Stimulated activated CD8-positive, alpha-beta memory T cell treated with anti-CD3 and anti-CD28 coated beads, Interleukin-4, amount 100 ng/mL, for 24 hours (primary cell): ENCODE data around the gene CIB4.

Experiments
- DNase-seq: peaks from one replicate; pipeline ENCODE4 v3.0.0-alpha.2; 2020; ENCODE audit warnings: low read depth

The CIB4 gene

DNA sequence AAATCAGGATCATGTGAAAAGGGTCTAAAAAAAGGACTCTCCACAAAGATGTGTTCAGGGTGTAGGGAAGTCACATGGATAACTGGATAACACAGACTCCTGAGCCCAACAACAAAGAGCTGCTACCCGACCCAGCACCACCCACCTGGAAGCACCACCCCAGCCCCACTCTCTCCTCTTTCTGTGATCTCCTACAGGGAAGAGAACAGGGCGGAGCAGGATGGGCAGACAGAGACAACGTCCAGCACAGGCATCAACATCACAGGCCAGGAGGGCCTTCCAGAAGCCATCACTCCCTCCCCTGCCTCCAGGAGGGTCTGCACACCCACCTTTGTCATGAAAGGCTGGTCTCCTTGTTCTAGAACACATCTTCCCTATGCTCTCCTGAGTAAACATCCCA is 1.3 kb upstream of the CIB4 start:
- DNase-seq = no peak

DNA sequence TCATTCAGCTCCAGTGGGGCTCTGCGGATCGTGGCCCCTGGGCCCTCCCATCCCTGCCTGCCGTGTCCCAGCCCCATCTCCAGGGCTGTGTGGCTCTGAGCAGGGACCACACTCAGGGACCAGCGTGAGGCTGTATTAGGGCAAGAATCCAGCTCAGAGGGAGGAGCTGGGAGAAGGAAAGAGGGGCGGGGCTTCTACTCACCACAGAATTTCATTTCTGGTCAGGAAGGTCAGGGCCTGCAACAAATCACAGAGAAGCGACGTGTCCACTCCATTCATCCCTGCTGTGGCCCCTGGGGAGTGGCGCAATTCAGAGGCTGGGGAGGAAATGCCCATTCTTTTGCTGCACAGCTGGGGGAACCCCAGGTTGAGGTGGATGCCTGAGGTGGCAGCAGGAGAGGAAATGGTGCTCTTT is 828 bp downstream of the CIB4 start:
- no peak for DNase-seq

DNA sequence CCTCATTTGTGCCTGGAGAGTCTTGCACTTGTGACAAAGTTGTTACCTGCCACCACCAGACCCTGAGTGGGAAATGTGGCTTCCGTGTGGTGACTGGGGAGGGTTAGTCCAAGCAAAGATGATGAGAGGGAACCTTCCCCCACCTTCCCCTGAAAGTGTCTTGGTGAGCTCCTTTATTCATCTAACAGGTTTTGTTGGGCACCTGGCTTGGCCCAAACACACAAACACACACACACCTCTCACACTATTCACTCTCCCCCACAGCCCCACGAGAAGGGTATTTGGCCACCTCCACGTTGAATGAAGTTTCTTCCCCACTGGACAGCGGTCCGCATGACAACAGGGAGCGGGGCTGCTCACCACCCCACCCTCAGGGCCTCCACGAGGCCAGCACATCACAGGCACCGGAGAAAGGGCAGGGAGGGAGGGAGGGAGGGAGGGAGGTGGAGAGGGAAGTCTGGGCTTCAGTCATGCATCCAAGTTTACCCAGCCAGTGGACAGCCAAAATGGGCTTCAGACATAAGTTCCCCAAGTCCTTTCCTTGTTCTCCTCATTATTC is 1.4 kb downstream of the CIB4 start:
- no peak for DNase-seq

GRCh38 chr2:26637811-26638310 is 3.3 kb downstream of the CIB4 start:
- DNase-seq = no peak

GRCh38 chr2:26636935-26637334 is 4.2 kb downstream of the CIB4 start:
- no peak for DNase-seq

DNA sequence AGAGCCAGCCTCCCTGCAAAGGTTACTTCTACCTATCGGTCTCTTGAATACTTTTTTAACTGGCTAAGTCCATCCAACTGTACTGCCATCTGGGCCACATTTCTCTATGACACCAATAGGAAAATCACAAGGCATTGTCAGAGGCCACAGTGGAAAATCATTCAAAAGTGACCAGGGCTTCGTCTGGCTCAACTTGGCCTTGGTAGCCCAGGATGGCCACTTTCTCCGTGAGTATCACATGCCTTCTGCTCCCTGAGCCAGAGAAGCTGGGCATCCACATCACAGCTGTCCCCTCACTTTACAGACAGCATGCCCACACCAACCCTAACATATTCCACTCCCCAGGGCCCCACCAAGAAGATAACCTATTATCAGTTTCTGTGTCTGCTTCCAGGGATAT is 5.8 kb downstream of the CIB4 start:
- DNase-seq = no peak

- no peak for DNase-seq
Measured at GRCh38 chr2:26634636-26635230, 6.4 kb downstream of the CIB4 start.

DNA sequence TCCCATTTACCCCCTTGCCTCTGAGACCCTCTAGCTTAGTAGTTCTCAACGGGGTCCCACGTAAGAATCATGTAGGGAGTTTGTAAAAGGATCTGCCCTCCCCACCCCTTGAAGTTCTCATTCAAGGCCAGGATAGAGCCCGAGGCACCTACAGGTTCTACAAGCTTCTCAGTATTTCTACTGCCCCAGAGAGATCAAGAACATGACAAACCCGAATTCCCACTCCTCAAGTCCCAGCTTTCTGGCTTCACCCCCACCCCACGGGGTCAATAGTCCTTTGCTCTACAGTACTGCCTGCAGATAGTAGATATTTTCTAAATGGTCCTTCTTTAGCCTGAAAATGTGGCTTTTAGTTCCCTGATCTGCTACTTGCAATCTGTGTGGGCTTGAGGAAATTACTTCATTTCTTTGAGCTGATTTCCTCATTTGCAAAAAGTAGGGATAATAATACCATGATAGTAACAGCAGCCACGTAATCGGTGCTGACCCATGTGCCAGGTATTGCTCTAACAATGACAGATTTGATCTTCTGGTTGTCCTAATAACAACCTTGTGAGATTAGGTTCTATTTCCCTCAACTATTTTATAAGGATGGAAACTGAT is 7.1 kb downstream of the CIB4 start:
- DNase-seq = no peak

- no peak for DNase-seq
Measured at GRCh38 chr2:26633351-26633945, 7.7 kb downstream of the CIB4 start.

DNA sequence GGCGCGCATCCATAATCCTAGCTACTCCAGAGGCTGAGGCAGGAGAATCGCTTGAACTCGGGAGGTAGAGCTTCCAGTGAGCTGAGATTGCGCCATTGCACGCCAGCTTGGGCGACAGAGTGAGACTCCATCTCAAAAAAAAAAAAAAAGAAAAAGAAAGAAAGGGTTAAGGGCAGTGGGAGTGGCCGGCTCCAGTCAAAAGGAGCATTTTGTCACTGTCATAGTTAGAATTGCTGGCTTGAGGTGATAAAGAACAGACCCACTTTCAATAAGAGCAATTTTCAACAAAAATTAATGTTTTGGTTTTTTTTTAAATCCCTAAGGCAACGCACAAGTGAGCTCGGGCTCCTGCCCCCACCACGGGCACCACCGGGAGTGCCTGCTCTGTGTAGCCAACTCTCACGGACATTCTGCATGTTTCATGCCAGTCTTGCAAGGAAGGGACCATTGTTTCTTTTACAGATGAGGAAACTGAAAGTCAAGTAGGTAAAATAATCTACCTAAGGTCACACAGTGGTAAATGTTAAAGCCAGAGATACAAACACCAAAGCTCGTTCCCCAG is 8.5 kb downstream of the CIB4 start:
- no peak for DNase-seq

DNA sequence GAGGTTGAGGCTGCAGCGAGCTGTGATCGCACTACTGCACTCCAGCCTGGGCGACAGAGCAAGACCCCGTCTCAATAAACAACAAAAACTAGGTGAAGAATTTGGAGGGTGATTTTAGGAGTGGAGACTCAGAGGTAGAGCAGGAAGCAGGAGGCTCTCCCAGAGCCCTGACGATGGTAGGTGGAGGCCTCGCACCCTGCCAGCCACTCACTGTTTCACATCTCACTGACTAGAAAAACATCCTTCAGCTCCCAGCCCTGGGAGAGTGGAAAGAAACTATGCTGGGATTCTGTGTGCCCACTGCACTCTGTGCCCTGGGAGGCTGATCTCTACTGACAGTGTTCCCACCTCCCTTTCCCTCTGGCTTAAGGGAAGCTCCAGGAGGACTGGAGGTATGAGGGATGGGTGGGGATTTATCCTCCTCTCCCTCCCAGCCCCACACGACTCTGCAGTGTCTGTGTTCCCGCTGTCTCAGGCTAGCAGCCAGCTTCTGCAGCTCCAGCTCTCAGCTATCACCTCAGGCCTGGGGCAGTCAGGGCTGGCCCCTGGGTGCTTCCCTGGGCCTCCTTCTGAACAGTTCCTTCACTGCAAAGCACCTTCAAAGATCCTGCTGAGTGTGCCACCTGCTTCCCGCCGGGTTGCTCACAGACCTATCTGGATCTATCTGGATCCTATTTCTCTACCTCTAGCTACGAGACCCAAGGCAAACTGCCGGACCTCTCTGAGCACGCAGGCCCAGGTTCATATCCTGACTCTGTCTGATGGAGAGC is 9.6 kb downstream of the CIB4 start:
- DNase-seq = no peak

- no peak for DNase-seq
Measured at GRCh38 chr2:26630669-26631360, 10.4 kb downstream of the CIB4 start.

DNA sequence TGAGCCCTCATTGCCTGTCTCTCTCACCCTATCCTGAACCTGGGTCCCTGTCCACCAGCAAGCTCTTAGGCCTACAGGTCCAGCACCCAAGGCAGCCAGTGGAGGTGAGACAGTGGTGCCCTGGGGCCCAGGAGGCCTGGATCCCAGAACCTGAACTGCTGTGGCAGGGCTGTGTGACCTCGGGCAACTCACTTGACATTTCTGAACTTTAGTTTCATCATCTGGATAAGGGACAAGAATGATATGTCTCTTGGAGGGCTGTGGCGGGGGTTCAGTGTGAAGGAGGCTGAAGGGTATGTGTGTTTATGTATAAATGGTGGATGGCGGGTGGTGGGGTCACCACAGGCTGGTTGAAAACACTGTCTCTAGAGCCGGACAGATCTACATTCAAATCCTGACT is 10.9 kb downstream of the CIB4 start:
- no peak for DNase-seq

DNA sequence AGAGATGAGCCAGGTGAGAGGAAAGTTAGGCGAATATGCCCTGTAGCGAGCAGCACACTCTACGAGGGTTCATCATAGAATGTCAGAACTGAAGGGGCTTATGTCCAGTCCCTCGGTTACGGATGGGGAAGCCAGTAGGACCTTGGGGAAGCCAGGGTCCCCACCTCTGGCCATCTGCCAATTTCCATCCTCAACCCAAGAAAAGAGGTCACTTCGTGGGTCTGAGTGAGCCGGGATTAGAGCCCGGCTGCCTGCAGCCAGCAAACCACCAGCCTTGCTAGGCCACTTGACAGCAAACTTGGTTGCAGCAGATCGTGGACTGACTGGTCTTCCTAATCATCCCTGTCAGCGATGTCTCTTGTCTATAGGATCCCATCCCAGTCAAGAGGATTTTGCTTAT is 11.4 kb downstream of the CIB4 start:
- DNase-seq = no peak

GRCh38 chr2:26629346-26629630 is 11.9 kb downstream of the CIB4 start:
- no peak for DNase-seq

DNA sequence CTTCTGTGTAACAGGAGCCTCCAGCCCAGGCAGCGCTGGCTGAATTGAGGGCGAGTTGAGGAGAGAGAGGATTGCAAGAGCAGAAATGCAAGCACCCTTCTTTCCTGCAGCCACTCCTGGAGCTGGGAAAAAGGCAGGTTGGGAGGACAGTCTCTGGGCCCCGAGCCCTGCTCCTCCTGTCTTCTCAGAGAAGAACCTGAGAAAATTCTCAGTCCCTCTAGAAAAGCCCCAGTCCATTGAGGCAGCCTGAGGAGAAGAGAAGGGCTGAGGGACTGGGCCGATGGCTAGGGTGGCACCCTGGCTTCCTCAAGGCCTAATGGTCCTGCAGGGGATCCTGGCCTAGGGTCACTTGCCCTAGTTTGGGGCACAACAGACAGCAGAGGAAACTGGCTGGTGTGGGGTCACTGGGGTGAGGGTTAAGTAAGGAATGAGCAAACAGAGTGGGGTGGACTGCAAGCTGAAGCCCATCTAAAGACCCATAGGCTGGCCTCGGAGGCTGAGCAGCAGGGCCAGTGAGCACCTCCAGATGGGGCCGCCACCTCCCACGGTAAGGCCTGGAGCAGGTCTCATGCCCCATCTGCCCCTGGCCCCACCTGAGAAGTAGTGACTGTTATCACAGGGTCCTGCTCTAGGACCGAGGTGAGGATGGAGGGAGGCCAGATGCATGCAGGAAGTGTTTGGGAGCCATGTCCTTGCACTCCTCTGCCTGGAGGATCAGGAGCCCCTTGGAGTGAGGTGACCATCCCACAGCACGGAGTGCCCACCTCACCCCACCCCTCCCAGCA is 12.4 kb downstream of the CIB4 start:
- DNase-seq = no peak

GRCh38 chr2:26627350-26628105 is 13.6 kb downstream of the CIB4 start:
- DNase-seq = no peak

DNA sequence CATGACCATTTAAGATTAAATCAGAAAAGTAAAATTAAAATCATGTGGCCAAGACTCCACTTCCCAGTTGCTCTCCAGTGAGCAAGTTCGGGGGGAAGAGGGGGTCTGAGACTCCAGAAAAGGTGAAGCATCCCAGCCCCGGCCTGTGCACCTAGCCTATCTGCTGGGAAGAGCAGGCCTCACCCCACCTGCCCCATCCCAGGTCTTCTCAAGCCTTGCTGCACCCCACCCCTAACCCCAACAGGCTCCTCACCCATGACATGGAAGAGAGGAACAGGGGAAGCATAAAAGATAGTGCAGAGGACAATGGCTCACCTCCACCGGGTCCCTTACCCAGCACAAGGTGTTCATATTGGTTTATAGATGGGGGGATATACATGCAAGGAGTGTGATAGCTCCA is 14.6 kb downstream of the CIB4 start:
- DNase-seq = no peak

GRCh38 chr2:26623541-26624495 is 17.3 kb downstream of the CIB4 start:
- DNase-seq = no peak
